Nephron progenitor cell (in vitro differentiated cells): ENCODE measurements around the gene ANKS4B.

Experiments
- DNase-seq: peaks from one replicate; pipeline ENCODE4 v3.0.0; 2021
- H3K27ac Mint-ChIP-seq: 2 replicates; pipeline ENCODE4 v1.8.0; 2021; ENCODE audit warnings: mild to moderate bottlenecking, moderate library complexity, mixed read lengths
- H3K27me3 Mint-ChIP-seq: 2 replicates; pipeline ENCODE4 v1.8.0; 2021; ENCODE audit warnings: mild to moderate bottlenecking, low read depth, mixed read lengths; ENCODE audit not compliant: poor library complexity
- H3K36me3 Mint-ChIP-seq: 2 replicates; pipeline ENCODE4 v1.8.0; 2021; ENCODE audit warnings: low read depth, mixed read lengths
- H3K4me1 Mint-ChIP-seq: 2 replicates; pipeline ENCODE4 v1.8.0; 2021; ENCODE audit warnings: mixed read lengths
- H3K4me3 Mint-ChIP-seq: 2 replicates; pipeline ENCODE4 v1.8.0; 2021; ENCODE audit warnings: mild to moderate bottlenecking, moderate library complexity, mixed read lengths
- H3K9me3 Mint-ChIP-seq: 2 replicates; pipeline ENCODE4 v1.8.0; 2021; ENCODE audit warnings: mild to moderate bottlenecking, moderate library complexity, mixed read lengths
- TF ChIP-seq, protein P1 (sequence below): fragments of 200-600 bp; sonication (generic); IDR thresholded peaks from 2 replicates; pipeline ENCODE4 v1.5.0; 2021; ENCODE audit warnings: antibody characterized with exemption

Gene ANKS4B

DNA sequence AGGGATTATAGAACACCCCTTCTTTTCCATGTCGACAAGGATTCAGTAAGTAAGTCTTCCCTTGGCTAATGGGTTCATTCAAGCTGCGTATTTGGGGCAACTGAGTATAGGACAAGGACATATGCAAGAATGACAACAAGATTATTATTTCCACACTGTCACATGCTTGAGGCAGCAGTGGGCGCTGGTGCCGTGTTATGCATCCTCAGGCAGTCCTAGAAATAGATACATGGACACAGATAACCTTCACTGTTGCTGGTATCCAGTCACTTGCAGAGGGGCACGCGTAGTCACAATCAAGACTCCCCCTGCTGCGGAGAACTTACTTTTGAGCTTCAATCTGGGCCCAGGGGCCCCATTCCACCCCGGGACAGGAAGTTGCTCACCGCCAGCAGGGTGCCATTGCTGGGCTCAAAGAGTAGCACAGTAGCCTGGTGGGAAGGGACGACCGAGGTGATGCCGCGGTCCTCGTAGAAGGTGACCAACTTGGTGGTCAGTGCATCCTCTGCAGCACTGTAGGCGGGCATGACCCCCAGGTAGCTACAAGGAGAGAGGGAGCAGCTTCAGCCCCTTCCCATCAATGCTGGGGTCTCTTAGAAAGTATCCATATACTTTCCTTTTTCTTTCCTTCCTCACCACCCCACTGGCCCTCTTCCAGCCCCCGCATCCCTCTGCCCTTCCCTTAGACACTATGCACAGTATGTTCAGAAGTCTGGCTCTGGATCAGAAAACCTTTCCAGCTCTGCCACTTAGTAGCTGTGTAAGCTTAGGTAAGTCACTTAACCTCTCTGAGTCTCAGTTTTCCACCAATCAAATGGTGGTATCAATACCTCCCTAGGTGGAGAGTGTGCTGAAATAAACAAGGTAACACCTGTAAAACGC, 43.8 kb downstream of the ANKS4B start:
- Mint-ChIP-seq H3K9me3 (peaks cover 7% of the 10 kb centered on the region), H3K27ac (no peak overlapping the region), H3K27me3 (peaks cover 79% of the 10 kb centered on the region), H3K4me3 (peak overlapping the region; percentile 78), H3K4me1 (peaks cover 15% of the 10 kb centered on the region), H3K36me3 (no peaks in the 10 kb centered on the region)
- TF ChIP-seq, protein P1, sequence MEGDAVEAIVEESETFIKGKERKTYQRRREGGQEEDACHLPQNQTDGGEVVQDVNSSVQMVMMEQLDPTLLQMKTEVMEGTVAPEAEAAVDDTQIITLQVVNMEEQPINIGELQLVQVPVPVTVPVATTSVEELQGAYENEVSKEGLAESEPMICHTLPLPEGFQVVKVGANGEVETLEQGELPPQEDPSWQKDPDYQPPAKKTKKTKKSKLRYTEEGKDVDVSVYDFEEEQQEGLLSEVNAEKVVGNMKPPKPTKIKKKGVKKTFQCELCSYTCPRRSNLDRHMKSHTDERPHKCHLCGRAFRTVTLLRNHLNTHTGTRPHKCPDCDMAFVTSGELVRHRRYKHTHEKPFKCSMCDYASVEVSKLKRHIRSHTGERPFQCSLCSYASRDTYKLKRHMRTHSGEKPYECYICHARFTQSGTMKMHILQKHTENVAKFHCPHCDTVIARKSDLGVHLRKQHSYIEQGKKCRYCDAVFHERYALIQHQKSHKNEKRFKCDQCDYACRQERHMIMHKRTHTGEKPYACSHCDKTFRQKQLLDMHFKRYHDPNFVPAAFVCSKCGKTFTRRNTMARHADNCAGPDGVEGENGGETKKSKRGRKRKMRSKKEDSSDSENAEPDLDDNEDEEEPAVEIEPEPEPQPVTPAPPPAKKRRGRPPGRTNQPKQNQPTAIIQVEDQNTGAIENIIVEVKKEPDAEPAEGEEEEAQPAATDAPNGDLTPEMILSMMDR: no peak
- DNase-seq: no peak

DNA sequence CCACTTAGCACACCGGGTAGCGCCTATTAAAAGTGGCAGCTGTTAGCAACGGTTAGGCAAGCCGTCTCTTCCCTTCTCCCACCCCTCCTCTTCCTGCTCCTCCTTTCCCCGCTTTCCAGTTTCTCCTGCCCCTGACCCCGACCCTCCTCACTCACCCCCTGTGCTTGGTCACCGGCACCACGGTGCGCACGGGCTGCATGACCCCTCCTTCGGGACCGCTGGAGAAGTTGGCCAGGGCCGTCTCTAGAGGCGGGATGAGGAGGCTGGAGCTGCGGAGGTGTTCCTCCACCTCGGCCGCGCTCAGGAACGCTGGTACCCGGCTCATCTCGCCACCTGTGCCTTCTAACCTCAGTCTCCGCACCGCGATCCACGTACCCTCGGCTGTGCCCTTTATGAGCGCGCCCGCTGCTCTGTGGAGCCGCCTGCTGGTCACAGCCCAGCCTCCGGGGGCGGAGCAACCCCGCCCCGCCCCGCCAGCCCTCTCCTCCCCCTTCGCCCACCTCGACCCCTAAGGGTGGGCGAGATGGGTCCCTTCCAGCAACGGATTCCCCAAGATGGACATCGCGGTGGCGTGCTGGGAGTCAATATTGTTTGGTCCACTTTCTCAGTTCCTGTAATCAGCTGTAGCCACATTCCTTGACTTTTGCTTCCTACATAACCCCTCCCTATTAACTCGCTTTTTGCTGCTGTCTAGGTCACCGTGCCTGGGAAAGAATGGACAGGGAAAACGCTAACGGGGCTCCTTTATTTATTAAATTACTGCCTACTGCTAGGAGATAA, 44.6 kb downstream of the ANKS4B start, which contains the start of gene CRYM:
CRYM (minus strand) TSS at position 364 of the 780 bp plus-strand sequence; CDS start at position 325, 39 bp downstream.
- Mint-ChIP-seq H3K4me1 (peaks cover 15% of the 10 kb centered on the region), H3K27ac (no peak within 1 kb of the TSS), H3K4me3 (peak within 1 kb of the TSS; percentile 78), H3K27me3 (peaks cover 77% of the 10 kb centered on the region), H3K9me3 (peaks cover 7% of the 10 kb centered on the region), H3K36me3 (no peaks in the 10 kb centered on the region)
- TF ChIP-seq, protein P1: peak; percentile 89
- DNase-seq: peak; percentile 79

DNA sequence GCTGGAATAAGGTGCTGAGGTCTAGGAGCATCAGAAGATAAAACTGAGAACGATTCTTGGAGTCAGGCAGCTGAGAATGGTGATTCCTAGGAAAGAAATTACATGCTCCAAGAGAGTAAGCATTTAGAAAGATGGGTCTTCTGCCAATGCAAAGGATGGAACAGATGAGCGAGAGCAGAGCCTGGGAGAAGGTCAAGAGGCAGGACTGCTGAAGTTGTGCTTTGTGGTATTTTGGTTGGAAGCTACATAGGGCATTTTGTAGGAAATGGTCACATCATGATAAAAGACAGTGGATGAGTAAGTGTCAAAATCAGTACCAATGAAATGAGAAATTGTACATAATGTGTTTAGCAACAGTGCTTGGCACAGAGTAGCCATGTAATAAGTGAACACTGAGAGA, 46.0 kb downstream of the ANKS4B start:
- no peak for DNase-seq
- Mint-ChIP-seq H3K27me3 (peaks cover 79% of the 10 kb centered on the region), H3K9me3 (peaks cover 7% of the 10 kb centered on the region), H3K27ac (no peak overlapping the region), H3K4me3 (no peak overlapping the region), H3K4me1 (peaks cover 5% of the 10 kb centered on the region), H3K36me3 (no peaks in the 10 kb centered on the region)
- TF ChIP-seq, protein P1: no peak

DNA sequence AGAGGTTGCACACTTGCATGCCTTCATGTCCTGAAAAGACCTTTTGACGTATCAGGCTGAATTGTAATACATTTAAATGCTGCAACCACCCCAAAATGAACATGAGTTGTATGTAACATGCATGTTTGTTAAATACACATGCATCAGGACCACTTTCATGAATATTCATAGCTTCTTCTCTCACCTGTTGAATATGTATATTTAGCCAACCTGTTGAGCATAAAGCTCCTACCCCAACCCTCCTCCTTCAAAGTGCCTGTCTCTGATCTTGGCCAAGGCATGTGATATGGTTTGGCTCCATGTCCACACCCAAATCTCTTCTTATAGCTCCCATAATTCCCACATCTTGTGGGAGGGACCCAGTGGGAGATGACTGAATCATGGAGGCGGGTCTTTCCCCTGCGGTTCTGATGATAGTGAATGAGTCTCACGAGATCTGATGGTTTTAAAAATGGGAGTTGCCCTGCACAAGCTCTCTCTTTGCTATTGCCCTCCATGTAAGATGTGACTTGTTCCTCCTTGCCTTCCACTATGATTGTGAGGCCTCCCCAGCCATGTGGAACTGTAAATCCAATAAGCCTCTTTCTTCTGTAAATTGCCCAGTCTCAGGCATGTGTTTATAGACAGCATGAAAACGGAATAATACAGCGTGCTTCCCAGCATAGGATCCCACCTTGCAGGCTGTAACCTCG, 48.3 kb downstream of the ANKS4B start:
- Mint-ChIP-seq H3K4me1 (no peaks in the 10 kb centered on the region), H3K9me3 (peaks cover 7% of the 10 kb centered on the region), H3K27me3 (peaks cover 63% of the 10 kb centered on the region), H3K36me3 (no peaks in the 10 kb centered on the region), H3K4me3 (no peak overlapping the region), H3K27ac (no peak overlapping the region)
- DNase-seq: no peak
- TF ChIP-seq, protein P1: no peak

DNA sequence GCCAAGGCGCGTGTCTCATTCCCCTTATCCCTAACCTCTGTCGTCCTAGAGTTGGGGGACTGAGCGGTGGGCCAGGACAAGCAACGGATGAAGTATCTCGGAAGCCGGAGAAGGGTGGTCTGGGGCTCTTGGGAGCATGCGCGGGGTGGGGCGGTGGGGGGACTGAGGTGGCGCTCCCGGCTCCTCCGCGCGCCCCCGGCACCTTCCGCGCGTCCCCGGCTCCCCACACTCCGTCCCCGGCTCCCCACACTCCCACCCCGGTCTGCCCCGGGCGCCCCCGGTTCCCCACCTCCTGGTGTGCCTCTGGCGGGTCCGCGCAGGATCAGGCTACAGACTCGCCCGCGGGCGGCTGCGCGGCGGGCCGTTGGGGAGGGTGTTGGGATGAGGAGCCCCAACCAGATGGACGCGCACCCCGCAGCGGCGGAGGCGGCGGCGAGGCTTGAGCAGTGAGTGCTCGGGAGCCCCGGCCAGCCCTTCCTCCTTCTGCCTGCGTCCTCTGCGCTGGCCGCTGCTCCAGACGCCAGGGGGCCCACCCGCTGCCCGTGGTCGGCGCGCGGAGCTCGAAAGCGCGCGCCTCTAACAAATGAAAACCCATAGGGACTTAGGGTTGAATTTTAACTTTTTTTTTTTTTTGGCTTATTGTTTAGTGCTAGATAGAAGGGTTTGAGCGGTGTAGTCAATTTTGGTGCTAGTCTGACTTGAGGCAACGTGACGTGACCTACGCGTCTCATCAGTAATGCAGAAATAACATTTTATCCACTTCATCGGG, 50.2 kb downstream of the ANKS4B start:
- Mint-ChIP-seq H3K27me3 (peaks cover 58% of the 10 kb centered on the region), H3K9me3 (peaks cover 11% of the 10 kb centered on the region), H3K27ac (no peak overlapping the region), H3K4me1 (no peaks in the 10 kb centered on the region), H3K36me3 (no peaks in the 10 kb centered on the region), H3K4me3 (peak overlapping the region; percentile 82)
- peak; percentile 84 for DNase-seq
- TF ChIP-seq, protein P1: peak; percentile 49
